Measurements from ENCODE around the gene RHEB. TPM values are rescaled to one million over a fixed set of nuclear protein-coding genes. Genes with fewer than 3 reads are reported as not detected.

Gene RHEB
- total RNA-seq, 2 experiments from 2014 or later = 58.7 to 62.7 TPM

DNA sequence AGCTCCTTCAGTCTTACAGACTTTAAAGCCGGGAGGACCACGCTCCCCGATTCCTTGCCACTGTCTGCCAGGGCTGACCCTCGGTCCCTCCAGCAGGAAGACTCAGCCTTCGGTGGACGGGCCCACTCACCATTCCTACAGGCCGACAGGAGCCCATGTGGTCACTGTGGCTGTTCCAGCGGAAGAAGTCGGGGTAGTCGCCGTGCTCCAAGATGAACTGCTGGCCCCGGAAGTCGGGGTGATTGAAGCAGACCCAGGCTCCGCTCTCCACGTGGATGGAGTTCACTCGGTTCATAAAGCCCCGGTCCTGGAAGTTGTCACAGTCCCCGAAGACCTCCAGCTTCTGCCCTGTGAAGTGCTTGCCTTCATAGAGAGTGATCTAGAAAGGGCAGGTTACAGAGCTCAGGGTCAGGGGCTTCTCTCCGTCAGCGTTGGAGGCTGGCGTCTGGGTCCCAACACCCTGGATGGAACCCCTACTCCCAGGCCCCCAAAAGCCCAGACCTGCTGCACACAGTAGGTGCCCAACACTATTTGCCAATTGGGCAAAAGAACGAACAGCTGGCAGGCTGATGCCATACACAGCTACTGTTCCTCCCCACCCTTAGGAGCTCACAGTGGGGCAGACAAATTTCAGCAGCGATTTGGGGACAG lies 81.7 kb downstream of the RHEB start:
- H3K4me1 Mint-ChIP-seq (ENCODE audit: low read depth) = peaks cover 25% of the 10 kb centered on the region
- no peaks in the 10 kb centered on the region for H3K27me3 Mint-ChIP-seq (ENCODE audit: low read depth)
- no peak for DNase-seq
- H3K9me3 Mint-ChIP-seq = no peaks in the 10 kb centered on the region
- H3K27ac Mint-ChIP-seq = no peak overlapping the region
- H3K36me3 Mint-ChIP-seq (ENCODE audit: low read depth) = no peaks in the 10 kb centered on the region
- CTCF ChIA-PET = interaction anchor here (2.2 to 3.6 kb wide), 2 partner anchors 10 to 70 kb away, joined by 6 to 27 read pairs; no protein-coding TSS in a partner anchor
- H3K4me3 Mint-ChIP-seq = no peak overlapping the region
- intact Hi-C loops (cut with micrococcal nuclease) = no loop called here

DNA sequence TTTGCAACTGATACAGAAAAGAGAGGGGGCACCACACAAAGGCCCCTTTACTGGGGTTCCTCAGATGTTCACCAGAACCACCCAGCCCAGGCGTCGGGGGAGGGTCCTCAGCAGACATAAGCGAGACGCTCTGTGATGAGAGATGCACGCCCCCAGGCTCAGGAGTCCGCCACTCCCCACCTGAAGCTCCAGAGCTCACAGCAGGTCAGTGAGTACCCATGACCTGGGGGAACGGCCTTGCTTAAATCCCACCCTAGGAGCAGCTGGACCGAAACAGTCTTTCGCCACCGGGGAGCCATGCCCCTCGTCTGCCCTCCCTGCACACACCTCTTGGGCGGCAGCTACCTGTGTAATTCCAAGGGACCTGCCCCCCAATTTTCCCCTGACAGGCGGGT lies 82.5 kb downstream of the RHEB start:
- DNase-seq = no peak
- peaks cover 31% of the 10 kb centered on the region for H3K4me1 Mint-ChIP-seq (ENCODE audit: low read depth)
- CTCF ChIA-PET = interaction anchor here (2.2 to 3.6 kb wide), 2 partner anchors 11 to 69 kb away, joined by 6 to 27 read pairs; no protein-coding TSS in a partner anchor
- intact Hi-C loops (cut with micrococcal nuclease) = no loop called here
- H3K36me3 Mint-ChIP-seq (ENCODE audit: low read depth) = no peaks in the 10 kb centered on the region
- H3K4me3 Mint-ChIP-seq = no peak overlapping the region
- H3K27me3 Mint-ChIP-seq (ENCODE audit: low read depth) = no peaks in the 10 kb centered on the region
- H3K9me3 Mint-ChIP-seq = no peaks in the 10 kb centered on the region
- no peak overlapping the region for H3K27ac Mint-ChIP-seq

DNA sequence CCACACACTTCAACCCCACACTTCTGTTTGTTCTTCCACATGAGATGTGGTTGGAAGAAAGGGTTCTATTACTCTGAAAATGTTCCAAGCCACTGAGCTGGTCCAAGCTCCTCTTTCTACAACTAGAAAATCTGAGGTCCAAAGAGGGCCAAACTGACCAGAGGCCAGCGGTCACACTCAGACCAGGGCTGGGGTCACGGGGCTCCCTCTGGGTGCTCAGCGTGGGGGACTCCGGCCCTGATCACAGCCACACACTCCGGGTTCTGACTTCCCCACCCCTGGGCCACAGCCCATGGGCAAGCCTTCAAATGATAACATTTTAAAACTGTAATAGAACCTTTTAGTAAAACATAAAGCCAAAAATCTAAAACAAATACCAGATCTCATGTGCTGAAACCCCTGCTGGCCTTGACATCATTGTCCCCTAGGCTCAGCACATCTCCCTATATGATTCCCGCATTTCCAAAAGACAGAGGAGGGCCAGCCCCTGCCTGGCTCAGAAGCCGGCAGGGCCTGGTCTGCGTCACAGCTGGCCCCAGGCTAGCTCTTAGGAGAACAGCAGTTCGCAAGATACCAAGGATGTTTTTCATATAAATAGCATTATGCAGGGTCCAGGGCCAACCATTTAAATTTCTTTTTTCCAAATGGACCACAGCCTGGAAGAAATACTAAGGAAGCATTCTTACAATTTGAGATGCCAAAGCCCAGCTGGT lies 83.1 kb downstream of the RHEB start:
- no peaks in the 10 kb centered on the region for H3K27me3 Mint-ChIP-seq (ENCODE audit: low read depth)
- no peak for DNase-seq
- no peaks in the 10 kb centered on the region for H3K9me3 Mint-ChIP-seq
- intact Hi-C loops (cut with micrococcal nuclease) = no loop called here
- CTCF ChIA-PET = interaction anchor here (2.2 to 3.6 kb wide), 2 partner anchors 12 to 68 kb away, joined by 6 to 27 read pairs; no protein-coding TSS in a partner anchor
- peaks cover 32% of the 10 kb centered on the region for H3K4me1 Mint-ChIP-seq (ENCODE audit: low read depth)
- H3K36me3 Mint-ChIP-seq (ENCODE audit: low read depth) = no peaks in the 10 kb centered on the region
- no peak overlapping the region for H3K27ac Mint-ChIP-seq
- H3K4me3 Mint-ChIP-seq = no peak overlapping the region

DNA sequence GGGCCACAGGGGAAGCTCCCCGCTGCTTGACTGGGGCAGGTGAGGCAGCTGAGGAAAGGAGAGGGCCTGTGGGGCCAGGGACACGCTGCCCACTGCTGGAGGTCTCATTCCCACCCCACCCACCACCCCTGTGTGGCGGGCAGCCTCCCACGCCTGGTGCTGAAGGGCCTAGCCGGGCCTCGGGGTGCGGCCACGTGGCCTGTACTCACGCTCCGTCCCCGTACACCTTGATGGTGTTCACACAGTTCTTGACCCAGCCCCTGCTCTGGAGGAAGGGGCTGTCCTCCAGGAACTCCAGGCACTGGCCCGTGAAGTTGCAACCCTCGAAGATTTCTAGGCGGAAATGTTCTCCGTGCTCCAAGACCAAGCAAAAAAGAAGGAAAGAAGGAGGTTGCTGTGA lies 83.7 kb downstream of the RHEB start:
- peaks cover 30% of the 10 kb centered on the region for H3K4me1 Mint-ChIP-seq (ENCODE audit: low read depth)
- H3K27ac Mint-ChIP-seq = no peak overlapping the region
- CTCF ChIA-PET = interaction anchor here (2.2 to 3.6 kb wide), 2 partner anchors 13 to 67 kb away, joined by 6 to 27 read pairs; no protein-coding TSS in a partner anchor
- H3K27me3 Mint-ChIP-seq (ENCODE audit: low read depth) = no peaks in the 10 kb centered on the region
- no peak for DNase-seq
- H3K4me3 Mint-ChIP-seq = no peak overlapping the region
- intact Hi-C loops (cut with micrococcal nuclease) = no loop called here
- H3K36me3 Mint-ChIP-seq (ENCODE audit: low read depth) = no peaks in the 10 kb centered on the region
- no peaks in the 10 kb centered on the region for H3K9me3 Mint-ChIP-seq

DNA sequence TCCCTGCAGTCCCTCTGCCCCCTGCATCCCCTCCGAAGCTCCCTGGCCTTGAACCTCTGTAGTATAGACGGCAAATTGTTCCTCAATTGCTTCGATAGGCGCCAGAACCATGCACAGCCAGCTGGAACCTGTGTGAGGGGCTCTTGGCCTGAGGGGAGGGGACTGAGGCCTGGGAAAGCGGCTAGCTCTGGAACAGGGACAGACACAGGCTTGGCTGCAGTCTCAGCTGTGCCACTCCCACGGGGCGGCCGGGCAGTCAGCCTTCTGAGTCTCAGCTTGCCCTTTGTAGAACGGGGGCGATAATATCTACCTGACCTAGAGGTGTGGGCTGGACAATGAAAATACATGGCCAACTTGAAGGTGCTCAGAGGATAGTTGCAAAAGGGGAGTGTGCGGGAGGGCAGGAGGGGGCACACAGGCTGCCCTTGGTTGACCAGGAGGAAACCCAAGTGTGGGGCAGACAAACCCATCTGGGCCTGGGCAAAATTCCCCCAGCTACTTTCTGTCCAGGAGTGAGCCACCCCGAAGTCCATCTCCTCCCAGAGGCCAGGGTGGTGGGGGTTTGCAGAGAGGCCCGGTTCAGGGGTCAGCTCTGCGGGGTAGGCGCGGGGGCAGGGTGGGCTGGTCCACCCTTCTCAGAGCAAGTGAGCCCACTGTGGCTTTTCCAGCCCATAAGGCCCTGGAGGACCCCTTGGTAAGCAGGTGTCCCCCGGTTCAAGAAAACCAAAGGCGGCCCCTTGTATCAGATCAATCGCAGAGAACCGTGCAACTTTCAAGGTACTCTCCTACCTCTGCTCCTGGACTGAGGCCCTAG lies 84.4 kb downstream of the RHEB start:
- Mint-ChIP-seq H3K36me3 (ENCODE audit: low read depth) (no peaks in the 10 kb centered on the region), H3K9me3 (no peaks in the 10 kb centered on the region), H3K27ac (no peak overlapping the region), H3K27me3 (ENCODE audit: low read depth) (no peaks in the 10 kb centered on the region), H3K4me3 (no peak overlapping the region), H3K4me1 (ENCODE audit: low read depth) (peaks cover 27% of the 10 kb centered on the region)
- intact Hi-C loops (cut with micrococcal nuclease) = no loop called here
- CTCF ChIA-PET = interaction anchor here (3.6 kb wide), 1 partner anchor 13 kb away, joined by 27 read pairs; no protein-coding TSS in a partner anchor
- DNase-seq = no peak

DNA sequence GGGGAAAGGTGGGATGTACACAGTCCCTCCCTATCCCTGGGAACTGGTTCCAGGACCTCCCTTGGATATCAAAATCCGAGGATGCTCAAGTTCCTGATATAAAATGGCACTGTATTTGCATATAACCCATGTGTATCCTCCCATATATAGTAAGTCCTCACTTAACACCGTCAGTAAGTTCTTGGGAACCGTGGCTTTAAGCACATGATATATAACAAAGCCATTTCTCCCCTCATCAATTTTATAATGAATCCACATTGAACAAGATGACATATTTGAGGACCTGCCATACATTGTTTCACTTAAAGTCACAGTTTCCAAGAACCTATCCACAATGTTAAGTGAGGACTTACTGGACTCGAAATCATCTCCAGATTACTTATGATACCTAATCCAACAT lies 85.1 kb downstream of the RHEB start:
- no peak overlapping the region for H3K4me3 Mint-ChIP-seq
- no peak overlapping the region for H3K27ac Mint-ChIP-seq
- no peak for DNase-seq
- no peaks in the 10 kb centered on the region for H3K27me3 Mint-ChIP-seq (ENCODE audit: low read depth)
- H3K9me3 Mint-ChIP-seq = no peaks in the 10 kb centered on the region
- peaks cover 31% of the 10 kb centered on the region for H3K4me1 Mint-ChIP-seq (ENCODE audit: low read depth)
- intact Hi-C loops (cut with micrococcal nuclease) = no loop called here
- H3K36me3 Mint-ChIP-seq (ENCODE audit: low read depth) = no peaks in the 10 kb centered on the region
- CTCF ChIA-PET = no interaction called here

DNA sequence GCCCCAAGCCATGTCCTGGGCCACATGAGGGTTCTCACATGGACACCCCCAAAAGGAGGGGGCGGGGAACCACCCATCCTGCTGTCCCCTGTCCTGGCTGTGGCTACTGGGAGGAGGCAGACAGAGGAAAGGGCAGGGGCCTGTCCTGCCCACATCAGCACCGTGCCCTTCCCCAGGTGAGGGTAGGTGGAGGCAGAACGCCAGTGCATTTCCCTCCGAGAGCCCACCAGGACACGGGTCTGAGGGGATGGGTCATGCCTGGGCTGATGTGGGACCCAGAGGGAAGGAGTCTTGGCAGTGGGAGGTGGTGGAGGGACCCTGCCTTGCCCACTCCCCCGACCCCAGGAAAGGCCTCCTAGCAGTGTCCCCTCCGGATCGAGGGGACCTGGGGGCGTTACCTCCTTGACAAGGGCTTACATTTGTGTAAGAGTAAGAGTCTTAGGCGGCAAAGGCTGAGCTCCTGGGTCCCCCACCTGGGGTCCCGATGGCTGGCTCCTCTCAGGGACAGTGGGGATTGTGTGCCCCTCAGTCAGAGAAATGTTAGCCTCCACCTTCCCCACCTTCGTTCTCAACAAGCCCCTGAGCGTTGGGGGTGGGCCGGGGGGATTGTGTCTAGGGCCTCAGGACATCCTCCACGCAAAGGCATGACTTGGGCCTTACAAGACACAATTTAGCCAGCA lies 85.8 kb downstream of the RHEB start:
- CTCF ChIA-PET = interaction anchor here (0.6 to 2.0 kb wide), 4 partner anchors 15 to 119 kb away, joined by 3 to 15 read pairs (median 5); no protein-coding TSS in a partner anchor
- H3K9me3 Mint-ChIP-seq = no peaks in the 10 kb centered on the region
- intact Hi-C loops (cut with micrococcal nuclease) = loop anchor here (1.0 to 2.0 kb wide), 3 partner anchors 10 to 84 kb away; no protein-coding TSS in a partner anchor
- peaks cover 38% of the 10 kb centered on the region for H3K4me1 Mint-ChIP-seq (ENCODE audit: low read depth)
- H3K27ac Mint-ChIP-seq = no peak overlapping the region
- no peaks in the 10 kb centered on the region for H3K36me3 Mint-ChIP-seq (ENCODE audit: low read depth)
- H3K27me3 Mint-ChIP-seq (ENCODE audit: low read depth) = no peaks in the 10 kb centered on the region
- no peak overlapping the region for H3K4me3 Mint-ChIP-seq
- no peak for DNase-seq

DNA sequence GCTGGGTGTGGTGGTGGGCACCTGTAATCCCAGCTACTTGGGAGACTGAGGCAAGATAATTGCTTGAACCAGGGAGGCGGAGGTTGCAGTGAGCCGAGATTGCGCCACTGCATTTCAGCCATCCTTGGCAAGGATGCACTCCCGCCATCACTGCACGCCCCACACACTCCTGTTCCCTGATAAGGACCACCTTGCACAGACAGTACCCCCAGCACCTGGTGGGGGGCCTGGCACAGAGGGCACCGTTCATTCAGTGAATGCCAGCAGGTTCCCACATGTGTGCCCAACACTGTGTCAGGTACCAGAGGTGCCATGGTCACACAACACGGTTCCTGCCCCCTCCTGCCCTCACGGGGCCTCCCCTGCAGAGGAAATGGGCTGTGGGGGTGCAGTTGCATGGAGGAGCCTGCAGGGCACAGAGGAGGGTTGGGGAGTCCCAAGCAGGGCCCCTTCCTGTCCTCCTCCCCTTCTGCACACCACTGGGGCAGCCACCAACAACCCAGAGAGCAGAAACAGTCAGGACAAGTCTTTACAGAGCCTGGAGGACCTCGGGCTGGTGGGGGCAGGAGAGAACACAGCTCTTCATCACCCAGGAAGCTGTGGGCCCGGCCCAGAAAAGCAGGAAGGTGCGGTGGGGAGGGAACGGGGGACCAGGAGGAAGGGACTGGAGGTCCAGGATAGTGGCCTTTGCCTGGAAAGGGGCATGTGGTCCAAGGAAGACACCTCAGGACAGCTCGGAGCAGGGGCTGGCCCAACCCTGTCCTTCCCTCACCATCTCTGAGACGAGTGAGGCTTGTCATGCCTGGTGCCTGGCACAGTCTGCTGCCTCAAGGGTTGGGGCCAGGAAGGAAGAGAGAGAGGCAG lies 86.8 kb downstream of the RHEB start:
- DNase-seq = peak; percentile 91
- CTCF ChIA-PET = interaction anchor here (0.6 to 2.0 kb wide), 5 partner anchors 15 to 352 kb away, joined by 3 to 15 read pairs (median 3); no protein-coding TSS in a partner anchor
- intact Hi-C loops (cut with micrococcal nuclease) = loop anchor here (1.0 to 2.0 kb wide), 3 partner anchors 11 to 83 kb away; no protein-coding TSS in a partner anchor
- Mint-ChIP-seq H3K4me3 (peak overlapping the region; percentile 46), H3K4me1 (ENCODE audit: low read depth) (peaks cover 48% of the 10 kb centered on the region), H3K36me3 (ENCODE audit: low read depth) (no peaks in the 10 kb centered on the region), H3K9me3 (no peaks in the 10 kb centered on the region), H3K27ac (peak overlapping the region; percentile 87), H3K27me3 (ENCODE audit: low read depth) (no peaks in the 10 kb centered on the region)

DNA sequence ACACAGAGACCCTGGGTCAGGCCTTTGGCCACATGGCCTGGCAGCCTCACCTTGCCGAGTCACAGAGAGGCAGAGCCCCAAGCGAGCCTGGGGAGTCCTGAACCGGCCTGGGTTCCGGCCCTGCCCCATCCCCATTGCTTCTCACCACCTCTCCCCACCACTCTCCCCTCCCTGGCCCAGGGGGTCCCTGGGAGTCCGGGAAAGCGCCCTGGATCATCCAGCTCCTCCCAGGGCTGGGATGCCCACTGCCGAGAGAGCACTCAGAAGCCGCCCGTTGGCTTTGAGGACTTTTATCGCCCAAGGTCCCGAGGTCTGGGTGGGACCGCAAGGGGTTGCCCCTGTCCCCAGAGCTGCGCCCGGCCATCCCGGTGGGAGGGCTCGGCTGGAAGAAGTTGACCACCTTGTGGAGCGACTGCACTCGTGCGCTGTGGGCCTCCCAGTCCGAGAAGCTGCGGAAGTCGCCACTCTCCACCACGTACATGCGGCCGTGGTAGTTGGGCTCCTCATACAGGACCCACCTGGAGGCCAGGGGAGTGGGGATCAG lies 87.9 kb downstream of the RHEB start:
- DNase-seq = no peak
- intact Hi-C loops (cut with micrococcal nuclease) = loop anchor here (2.0 kb wide), 1 partner anchor 17 kb away; no protein-coding TSS in a partner anchor
- no peaks in the 10 kb centered on the region for H3K9me3 Mint-ChIP-seq
- H3K4me3 Mint-ChIP-seq = no peak overlapping the region
- no peaks in the 10 kb centered on the region for H3K36me3 Mint-ChIP-seq (ENCODE audit: low read depth)
- H3K4me1 Mint-ChIP-seq (ENCODE audit: low read depth) = peaks cover 51% of the 10 kb centered on the region
- no peaks in the 10 kb centered on the region for H3K27me3 Mint-ChIP-seq (ENCODE audit: low read depth)
- no peak overlapping the region for H3K27ac Mint-ChIP-seq
- CTCF ChIA-PET = interaction anchor here (0.7 to 2.2 kb wide), 4 partner anchors 16 to 353 kb away, joined by 3 to 15 read pairs (median 8); no protein-coding TSS in a partner anchor

DNA sequence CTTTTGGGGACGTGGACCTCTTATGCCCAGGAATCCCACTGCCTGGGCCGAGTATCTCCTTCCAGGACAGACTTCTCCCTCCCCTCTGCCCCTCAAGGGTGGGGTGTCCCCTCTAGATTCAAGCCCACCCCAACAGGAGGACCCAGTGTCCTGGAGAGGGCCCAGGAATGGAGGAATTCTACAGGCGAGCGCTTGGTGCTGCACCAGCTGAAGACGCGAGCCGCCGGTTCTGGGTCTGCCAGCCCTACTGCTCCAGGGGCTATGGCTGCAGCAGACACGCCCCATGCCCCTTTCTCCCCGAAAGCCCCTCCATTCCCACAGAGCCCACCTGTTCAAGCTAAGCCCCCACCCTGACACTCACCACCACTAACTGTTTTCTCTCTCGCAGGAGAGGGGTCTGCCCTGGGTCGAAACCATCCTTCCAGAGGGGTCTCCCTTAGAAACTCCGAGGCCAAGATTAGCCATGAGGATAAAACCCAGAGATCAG lies 88.4 kb downstream of the RHEB start:
- DNase-seq = no peak
- Mint-ChIP-seq H3K27me3 (ENCODE audit: low read depth) (no peaks in the 10 kb centered on the region), H3K4me1 (ENCODE audit: low read depth) (peaks cover 51% of the 10 kb centered on the region), H3K27ac (peak overlapping the region; percentile 36), H3K4me3 (no peak overlapping the region), H3K9me3 (no peaks in the 10 kb centered on the region), H3K36me3 (ENCODE audit: low read depth) (no peaks in the 10 kb centered on the region)
- CTCF ChIA-PET = interaction anchor here (2.0 to 2.2 kb wide), 2 partner anchors 17 to 63 kb away, joined by 7 to 9 read pairs; no protein-coding TSS in a partner anchor
- intact Hi-C loops (cut with micrococcal nuclease) = no loop called here
